ENCODE measurements around the gene FOXK1.
A peak's percentile ranks its signal among the peaks of the same experiment; 100 is the strongest.

FOXK1 gene

GRCh38 chr7:4698707-4699275 lies 16.7 kb downstream of the FOXK1 start:
- Histone ChIP-seq H3K36me3 (no peaks in the 10 kb centered on the region), H3K27ac (no peak overlapping the region), H3K9me3 (ENCODE audit: severe bottlenecking) (no peaks in the 10 kb centered on the region), H3K4me3 (ENCODE audit: low read depth, low read length) (no peak overlapping the region), H3K27me3 (ENCODE audit: insufficient read depth, low read depth, severe bottlenecking) (no peaks in the 10 kb centered on the region)
- no peak for TF ChIP-seq CTCF (IDR thresholded peaks at IDR 0.05; ENCODE audit: low read depth, low read length)
- no peak for DNase-seq

DNA sequence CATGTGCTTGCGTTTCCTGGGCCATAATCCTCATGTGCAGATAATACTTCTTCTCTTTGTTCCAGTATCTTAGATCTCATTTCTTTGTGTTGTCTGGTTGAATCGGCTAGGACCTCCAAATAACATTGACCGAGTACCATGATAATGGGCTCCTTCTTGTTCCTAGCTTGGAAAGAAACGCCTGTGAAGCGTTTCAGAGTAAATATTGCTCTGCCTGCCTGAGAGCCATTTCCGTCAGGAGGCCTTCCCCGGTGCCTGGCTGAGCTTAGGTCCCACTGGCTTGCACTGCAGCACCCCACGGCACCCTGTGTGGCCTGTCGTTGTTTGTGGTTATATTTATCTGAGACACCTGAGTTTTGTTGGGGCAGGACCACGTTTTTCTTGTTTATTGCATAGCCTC lies 17.7 kb downstream of the FOXK1 start:
- TF ChIP-seq CTCF (IDR thresholded peaks at IDR 0.05; ENCODE audit: low read depth, low read length), result no peak
- H3K27ac ChIP-seq, result no peak overlapping the region
- H3K27me3 ChIP-seq (ENCODE audit: insufficient read depth, low read depth, severe bottlenecking), result no peaks in the 10 kb centered on the region
- H3K9me3 ChIP-seq (ENCODE audit: severe bottlenecking), result no peaks in the 10 kb centered on the region
- H3K36me3 ChIP-seq, result no peaks in the 10 kb centered on the region
- H3K4me3 ChIP-seq (ENCODE audit: low read depth, low read length), result no peak overlapping the region
- DNase-seq, result no peak

- no peak overlapping the region for H3K4me3 ChIP-seq (ENCODE audit: low read depth, low read length)
- DNase-seq, result no peak
- H3K27me3 ChIP-seq (ENCODE audit: insufficient read depth, low read depth, severe bottlenecking), result no peaks in the 10 kb centered on the region
- no peak for TF ChIP-seq CTCF (IDR thresholded peaks at IDR 0.05; ENCODE audit: low read depth, low read length)
- H3K27ac ChIP-seq, result no peak overlapping the region
- no peaks in the 10 kb centered on the region for H3K36me3 ChIP-seq
- H3K9me3 ChIP-seq (ENCODE audit: severe bottlenecking), result no peaks in the 10 kb centered on the region
Measured at GRCh38 chr7:4700577-4701235, 18.6 kb downstream of the FOXK1 start.

GRCh38 chr7:4702961-4703512 lies 20.9 kb downstream of the FOXK1 start:
- no peaks in the 10 kb centered on the region for H3K36me3 ChIP-seq
- H3K9me3 ChIP-seq (ENCODE audit: severe bottlenecking), result no peaks in the 10 kb centered on the region
- no peak for TF ChIP-seq CTCF (IDR thresholded peaks at IDR 0.05; ENCODE audit: low read depth, low read length)
- H3K27me3 ChIP-seq (ENCODE audit: insufficient read depth, low read depth, severe bottlenecking), result no peaks in the 10 kb centered on the region
- peak overlapping the region; percentile 51; the same call in 1 of the 2 replicates for H3K27ac ChIP-seq
- peak; percentile 23 for DNase-seq
- no peak overlapping the region for H3K4me3 ChIP-seq (ENCODE audit: low read depth, low read length)

GRCh38 chr7:4703532-4703931 lies 21.4 kb downstream of the FOXK1 start:
- TF ChIP-seq CTCF (IDR thresholded peaks at IDR 0.05; ENCODE audit: low read depth, low read length), result no peak
- H3K27me3 ChIP-seq (ENCODE audit: insufficient read depth, low read depth, severe bottlenecking), result no peaks in the 10 kb centered on the region
- no peak overlapping the region for H3K4me3 ChIP-seq (ENCODE audit: low read depth, low read length)
- H3K27ac ChIP-seq, result 0 out of 2 replicates have a peak overlapping the region, but pooled peaks have one; percentile 51
- no peaks in the 10 kb centered on the region for H3K36me3 ChIP-seq
- DNase-seq, result no peak
- H3K9me3 ChIP-seq (ENCODE audit: severe bottlenecking), result no peaks in the 10 kb centered on the region
